HG03060 (cell line): ENCODE data around the gene UBA3.

Experiments
- ATAC-seq: cut with Tn5 transposase; IDR thresholded peaks from one replicate; pipeline ENCODE4 v1.9.1; 2021; ENCODE audit warnings: low read depth, moderate number of reproducible peaks; ENCODE audit not compliant: unreplicated experiment

Gene UBA3

DNA sequence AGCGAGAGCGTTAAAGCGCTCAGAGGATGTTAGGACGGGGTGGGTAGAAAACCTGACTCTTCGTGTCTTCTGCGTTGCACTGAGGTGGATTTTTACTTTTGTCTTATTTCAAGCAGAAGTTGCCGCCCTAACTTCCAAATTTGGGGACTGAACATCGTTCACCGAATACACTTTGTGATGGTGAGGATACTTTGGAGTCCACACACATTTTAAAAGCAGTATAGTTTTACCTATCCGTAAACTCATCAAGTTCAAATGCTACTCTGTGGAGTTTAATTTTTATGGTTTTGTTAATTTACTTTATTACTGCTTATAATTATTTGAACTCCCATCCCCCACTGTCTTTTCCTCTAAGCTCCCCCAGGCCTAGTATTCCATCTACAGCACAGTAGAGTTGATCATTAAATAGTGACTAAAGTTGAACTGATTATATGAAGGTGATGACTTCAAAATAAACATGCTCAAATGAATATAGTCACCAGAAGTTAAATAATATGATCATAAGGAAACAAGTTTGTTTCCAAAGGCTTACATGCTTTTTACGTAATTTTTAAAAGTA is 66.1 kb downstream of the UBA3 start:
- ATAC-seq, result no peak

DNA sequence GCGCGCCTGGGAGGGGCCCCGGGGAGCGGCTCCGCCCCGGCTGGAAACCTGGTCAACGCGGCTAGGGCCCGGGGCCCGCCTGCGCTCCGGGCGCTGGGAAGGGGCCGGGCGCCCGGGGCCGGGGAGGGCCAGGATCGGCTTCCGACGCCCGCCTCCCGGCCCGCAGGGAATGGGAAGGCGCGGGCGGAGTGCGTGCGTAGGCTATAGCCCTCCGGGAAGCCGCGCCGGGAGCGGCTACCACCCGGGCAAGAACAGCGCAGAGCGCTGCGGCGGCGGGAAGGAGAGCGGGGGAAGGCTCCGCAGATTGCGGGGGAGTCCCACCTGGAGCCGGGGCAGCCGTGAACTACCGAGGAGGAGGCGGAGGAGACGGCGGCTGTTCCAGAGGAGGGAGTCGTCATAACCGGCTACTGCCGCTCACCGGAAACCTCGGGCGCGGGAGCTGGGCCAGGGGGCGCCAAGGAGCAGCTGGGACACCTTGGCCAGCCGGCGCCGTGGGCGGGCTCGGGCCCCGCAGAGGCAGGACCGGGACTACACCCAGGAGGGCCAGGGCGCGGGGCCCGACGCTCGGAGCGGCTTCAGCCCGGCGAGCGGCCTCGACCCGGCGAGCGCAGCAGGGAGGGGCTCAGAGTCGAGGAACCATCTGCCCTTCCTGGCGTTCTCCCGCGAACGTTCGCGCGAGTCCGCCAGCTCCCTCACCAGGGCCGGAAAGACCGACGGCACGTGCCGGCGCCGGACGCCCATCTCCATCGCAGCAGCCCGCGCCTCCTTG is 66.7 kb downstream of the UBA3 start, which contains the start of gene EOGT:
EOGT (minus strand) TSS at position 432 of the 769 bp plus-strand sequence. CDS start 3,838 bp downstream, outside the sequence.
- peak; percentile 62 for ATAC-seq

DNA sequence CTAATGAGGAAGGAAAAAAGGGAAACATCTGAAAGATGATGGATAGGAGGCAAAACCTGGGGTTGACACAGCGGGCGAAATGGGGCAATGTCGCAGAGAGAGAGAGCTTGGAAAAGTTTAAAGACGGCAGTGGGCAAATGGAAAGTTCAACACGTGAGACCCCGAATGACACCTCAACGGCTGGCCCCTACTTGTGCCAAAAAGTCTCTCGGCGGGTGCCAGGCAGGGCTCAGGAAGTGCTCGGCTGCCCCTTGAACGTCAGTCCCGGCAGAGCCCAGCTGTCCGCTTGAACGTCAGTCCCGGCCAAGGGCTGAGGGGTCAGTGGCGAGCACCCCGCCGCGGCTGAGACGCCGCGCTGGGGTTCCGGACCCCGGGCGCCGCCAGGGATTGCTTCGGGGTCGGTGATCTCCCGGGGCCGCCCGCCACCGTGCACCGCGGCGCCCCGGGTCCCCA is 67.3 kb downstream of the UBA3 start:
- peak; percentile 23 for ATAC-seq

DNA sequence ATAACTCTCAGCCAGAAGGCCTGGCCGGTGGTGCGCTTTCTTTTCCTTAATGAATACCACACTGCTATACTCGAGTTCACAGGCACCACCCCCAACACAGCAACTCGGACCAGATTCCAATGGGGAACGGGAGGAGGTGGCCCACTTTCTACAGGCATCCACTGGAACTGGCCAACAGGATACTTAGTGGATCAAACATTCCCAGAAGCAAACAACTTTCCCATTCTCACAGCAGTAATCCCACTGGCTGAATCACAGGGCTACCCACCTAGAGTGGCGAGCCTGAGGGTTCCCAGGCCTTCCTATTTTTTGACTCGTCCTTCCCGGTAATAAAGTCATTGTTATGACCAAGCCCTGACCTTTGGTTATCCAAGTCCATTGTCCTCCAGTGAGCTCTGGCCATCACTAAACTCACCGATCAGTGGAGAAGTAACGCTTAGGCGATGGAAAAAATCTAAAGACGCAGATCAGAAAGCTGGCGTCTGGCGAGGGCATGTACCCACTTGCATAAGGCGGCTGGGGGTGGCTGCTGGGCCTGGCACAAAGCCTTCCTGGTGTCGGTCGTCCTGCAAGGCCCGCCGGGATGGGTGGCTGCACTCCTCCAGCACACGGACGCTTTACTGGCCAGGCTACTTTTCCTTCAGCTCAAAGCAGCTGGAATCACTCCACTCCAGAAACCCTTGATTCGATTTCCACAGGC is 67.9 kb downstream of the UBA3 start:
- ATAC-seq, result no peak

DNA sequence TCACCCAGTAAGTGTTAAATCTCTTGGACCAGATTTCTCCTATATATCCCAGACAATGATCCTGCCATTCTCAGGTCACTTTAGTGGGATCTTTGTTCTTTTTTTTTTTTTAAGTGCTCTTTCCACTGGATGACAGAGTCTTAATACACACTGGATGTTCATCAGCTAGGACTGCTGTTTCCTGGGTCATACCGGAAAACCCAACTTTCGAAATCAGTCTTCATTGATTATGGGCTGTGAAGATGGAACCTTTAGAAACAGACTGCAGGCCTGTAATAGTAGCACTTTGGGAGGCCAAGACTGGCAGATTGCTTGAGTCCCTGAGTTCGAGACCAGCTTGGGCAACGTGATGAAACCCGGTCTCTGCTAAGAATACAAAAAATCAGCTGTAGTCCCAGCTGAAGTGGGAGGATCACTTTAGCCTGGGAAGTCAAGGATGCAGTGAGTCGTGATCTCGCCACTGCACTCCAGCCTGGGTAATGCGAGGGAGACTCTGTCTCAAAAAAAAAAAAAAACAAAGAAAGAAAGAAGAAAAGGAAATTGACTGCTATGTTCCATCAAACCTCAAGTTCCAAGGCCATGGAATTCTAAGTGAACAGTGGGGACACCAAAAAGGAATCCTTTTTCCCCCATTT is 69.0 kb downstream of the UBA3 start:
- ATAC-seq, result no peak

DNA sequence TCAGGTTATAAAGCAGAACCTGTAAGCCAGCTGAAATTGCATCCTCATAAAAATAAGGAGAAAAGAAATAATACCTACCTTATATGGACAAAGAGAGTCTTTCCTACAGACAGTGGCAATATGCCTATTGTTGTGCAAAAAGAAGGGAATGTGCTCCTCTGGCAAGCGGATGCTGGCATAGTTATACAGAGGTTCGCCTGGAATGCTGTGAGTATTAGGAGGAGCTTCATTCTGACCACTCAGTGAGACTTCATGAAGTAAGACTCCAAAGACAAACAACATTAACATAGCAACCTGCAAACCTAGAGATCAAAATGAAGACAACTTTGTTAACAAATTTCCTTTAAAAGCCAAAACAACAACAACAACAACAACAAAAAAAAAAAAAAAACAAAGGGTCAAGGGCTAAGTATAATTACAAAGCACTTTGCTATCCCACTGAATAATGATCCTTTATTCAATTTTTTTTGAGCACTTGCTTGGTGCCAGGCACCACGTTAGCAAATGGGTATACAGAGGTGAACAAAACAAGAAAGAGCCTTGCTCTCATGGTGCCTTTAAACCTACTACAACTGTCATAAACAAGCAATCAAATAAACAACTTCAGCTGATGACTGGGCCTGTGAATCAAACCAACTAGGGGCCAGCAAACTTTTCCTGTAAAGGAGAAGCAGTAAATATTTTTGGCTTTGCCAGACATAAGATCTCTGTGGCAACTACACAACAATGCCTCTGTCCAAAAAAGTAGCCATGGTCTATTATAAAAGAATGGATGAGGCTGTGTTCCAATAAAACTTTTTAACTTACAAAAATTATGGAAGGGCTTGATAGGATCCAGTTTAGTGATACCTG is 70.4 kb downstream of the UBA3 start:
- ATAC-seq, result no peak

DNA sequence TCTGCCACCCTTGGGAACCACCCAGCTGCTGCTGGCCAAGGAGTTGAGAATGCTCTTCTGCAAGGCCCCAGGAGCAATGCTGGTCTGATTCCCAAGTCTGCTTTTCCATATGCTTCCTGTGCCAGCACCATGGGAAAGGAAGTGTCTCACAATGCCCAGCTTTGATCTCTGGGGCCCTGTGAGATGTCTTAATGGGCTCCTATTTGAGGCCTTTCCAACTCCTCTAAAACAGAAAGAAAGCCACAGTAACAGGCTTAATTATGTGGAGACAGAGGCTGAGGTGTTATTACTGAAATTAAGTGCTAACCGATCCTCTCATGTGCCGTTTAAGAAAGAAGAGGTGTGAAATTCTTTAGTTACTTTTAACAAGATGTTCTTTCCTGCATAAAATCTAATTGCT is 71.2 kb downstream of the UBA3 start:
- no peak for ATAC-seq

DNA sequence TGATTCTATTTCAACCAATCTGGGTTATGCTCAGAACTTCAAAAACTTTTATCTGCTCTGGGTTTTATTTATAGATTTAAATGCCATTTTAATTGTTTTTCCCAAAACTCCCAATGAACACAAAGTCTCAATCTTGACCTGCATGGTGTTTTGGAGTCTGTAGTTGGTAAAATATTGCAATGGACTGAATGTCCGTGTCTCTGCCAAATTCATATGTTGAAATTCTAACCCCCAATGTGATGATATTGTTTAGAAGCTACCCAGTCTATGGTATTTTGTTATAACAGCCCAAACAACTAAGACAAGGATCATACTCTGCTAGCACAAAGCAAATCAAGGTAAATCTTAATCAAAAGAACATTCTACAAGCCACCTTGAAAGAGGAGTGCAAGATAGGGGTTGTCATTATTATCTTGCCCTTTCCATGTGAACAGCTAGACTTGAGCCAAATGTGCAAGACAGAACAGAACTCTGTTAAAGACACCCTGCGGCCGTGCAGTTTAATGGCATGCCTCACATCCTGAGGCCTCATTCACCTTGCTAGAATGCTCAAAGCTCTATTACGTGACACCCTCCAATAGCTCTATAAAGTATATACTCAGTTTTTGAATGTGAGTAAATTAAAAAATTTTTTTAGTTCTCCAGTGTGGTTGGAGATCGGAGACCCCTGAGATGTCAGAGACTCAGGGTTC is 74.2 kb downstream of the UBA3 start:
- no peak for ATAC-seq

DNA sequence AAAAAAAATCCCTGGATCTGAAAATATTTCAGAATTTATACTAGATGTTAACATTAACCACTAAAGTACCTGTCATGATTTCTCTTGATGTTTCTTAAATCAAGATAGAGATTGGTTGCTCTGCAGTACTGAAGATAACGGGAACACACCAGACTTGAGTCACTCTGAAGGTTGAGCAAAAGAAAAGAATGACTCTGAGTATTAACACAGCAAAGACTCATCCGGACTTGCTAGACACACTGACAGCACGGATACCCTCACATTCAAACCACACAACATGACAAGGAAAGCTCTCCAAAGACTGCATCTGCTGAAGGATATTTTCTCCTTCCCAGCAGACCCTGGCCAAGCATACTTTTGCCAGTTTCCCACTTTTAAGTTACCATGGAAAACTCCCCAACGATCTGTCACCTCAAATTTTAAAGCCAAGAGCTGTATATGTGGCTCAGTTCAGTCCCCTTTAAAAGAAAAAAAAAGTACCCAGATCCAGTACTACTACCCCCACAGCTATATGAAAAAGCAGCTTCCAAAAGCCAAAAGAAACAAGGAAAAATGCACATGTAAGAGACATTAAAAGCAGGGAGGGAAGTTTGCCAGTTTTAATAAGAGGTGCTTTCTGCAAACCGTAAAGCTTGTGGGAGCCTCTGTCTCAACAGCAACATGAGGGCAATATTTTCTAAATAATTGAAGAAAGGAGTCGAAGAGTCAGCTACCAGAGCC is 74.9 kb downstream of the UBA3 start:
- ATAC-seq, result no peak
